Osteocyte (in vitro differentiated cells): ENCODE measurements around the gene FAT3. TPM values are rescaled to one million over a fixed set of nuclear protein-coding genes. Genes with fewer than 3 reads are reported as not detected.

Experiments
- DNase-seq: peaks from one replicate; pipeline ENCODE4 v3.0.0; 2021; ENCODE audit warnings: mixed read lengths; ENCODE audit not compliant: unreplicated experiment; ENCODE audit errors: extremely low spot score
- H3K27ac Mint-ChIP-seq: one replicate; pipeline ENCODE4 v1.8.0; 2021; ENCODE audit warnings: mild to moderate bottlenecking, mixed read lengths; ENCODE audit not compliant: unreplicated experiment
- H3K27me3 Mint-ChIP-seq: one replicate; pipeline ENCODE4 v1.8.0; 2021; ENCODE audit warnings: mixed read lengths; ENCODE audit not compliant: unreplicated experiment
- H3K36me3 Mint-ChIP-seq: one replicate; pipeline ENCODE4 v1.8.0; 2021; ENCODE audit warnings: mixed read lengths; ENCODE audit not compliant: unreplicated experiment
- H3K4me1 Mint-ChIP-seq: one replicate; pipeline ENCODE4 v1.8.0; 2021; ENCODE audit warnings: mixed read lengths; ENCODE audit not compliant: unreplicated experiment
- H3K4me3 Mint-ChIP-seq: one replicate; pipeline ENCODE4 v1.8.0; 2021; ENCODE audit warnings: mild to moderate bottlenecking, moderate library complexity, mixed read lengths; ENCODE audit not compliant: unreplicated experiment
- H3K9me3 Mint-ChIP-seq: one replicate; pipeline ENCODE4 v1.8.0; 2021; ENCODE audit warnings: mixed read lengths; ENCODE audit not compliant: unreplicated experiment
- total RNA-seq: library from RNA; stranded (reverse); gene quantifications from 2 replicates; pipeline ENCODE4 v1.2.1, GENCODE V29; 2021
- TF ChIP-seq, protein P1 (sequence below): fragments of 200-600 bp; sonication (generic); IDR thresholded peaks from 2 replicates; pipeline ENCODE4 v1.5.0; 2021; ENCODE audit warnings: antibody characterized with exemption, mild to moderate bottlenecking, moderate library complexity

The FAT3 gene
- total RNA-seq, 1 donor from 2014 or later: 12.3 TPM

DNA sequence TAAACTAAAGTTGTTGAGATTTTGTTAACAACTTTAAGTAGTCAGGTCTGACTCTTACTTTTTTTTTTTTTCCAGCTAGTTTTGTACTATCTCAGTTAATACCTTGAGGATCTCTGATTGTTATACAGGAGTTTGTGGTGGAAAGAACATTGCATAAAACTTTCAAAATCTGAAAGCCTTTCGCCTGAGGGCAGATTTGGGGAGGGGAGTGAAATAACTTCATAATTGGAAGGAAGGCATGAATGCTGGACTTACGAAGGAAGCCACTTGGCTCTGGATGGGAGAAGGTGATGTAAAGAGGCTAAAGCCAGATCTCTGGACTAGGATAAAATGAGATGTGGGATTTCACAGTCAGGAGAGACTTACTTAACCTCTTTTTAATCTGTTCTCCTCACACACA is 18.2 kb upstream of the FAT3 start:
- no peak overlapping the region for H3K27ac Mint-ChIP-seq
- H3K4me3 Mint-ChIP-seq: no peak overlapping the region
- no peaks in the 10 kb centered on the region for H3K36me3 Mint-ChIP-seq
- H3K4me1 Mint-ChIP-seq: no peaks in the 10 kb centered on the region
- H3K27me3 Mint-ChIP-seq: peaks cover 8% of the 10 kb centered on the region
- H3K9me3 Mint-ChIP-seq: no peaks in the 10 kb centered on the region
- TF ChIP-seq, protein P1, sequence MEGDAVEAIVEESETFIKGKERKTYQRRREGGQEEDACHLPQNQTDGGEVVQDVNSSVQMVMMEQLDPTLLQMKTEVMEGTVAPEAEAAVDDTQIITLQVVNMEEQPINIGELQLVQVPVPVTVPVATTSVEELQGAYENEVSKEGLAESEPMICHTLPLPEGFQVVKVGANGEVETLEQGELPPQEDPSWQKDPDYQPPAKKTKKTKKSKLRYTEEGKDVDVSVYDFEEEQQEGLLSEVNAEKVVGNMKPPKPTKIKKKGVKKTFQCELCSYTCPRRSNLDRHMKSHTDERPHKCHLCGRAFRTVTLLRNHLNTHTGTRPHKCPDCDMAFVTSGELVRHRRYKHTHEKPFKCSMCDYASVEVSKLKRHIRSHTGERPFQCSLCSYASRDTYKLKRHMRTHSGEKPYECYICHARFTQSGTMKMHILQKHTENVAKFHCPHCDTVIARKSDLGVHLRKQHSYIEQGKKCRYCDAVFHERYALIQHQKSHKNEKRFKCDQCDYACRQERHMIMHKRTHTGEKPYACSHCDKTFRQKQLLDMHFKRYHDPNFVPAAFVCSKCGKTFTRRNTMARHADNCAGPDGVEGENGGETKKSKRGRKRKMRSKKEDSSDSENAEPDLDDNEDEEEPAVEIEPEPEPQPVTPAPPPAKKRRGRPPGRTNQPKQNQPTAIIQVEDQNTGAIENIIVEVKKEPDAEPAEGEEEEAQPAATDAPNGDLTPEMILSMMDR: no peak
- DNase-seq: no peak

DNA sequence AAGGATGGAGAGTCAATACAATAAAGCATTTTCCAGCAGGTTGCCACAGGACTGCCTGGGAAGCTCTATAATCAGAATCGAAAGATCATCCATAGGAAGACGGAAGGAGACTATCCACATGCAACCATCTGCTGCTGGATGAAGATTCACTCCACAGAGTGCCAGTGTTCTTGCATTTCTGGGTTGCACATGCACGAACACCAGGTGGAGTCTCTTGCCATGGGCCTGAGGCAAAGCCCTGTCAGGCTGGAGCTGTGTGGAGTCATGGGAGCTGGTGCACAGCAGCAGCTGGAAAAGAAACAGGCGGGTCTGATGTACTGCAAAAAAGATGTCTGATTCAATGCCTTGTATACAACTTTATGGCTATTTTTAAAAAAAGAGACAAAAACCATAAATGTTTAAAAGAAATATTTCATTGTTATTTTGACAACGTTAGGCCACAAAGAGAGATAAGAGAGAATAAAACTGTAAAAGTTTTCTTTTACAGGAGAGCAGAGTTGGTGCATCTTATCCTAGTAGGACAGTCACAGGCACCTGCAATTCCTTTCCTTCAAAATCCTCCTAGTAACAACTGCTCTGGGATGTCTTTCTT is 12.9 kb upstream of the FAT3 start:
- Mint-ChIP-seq H3K27me3 (peaks cover 16% of the 10 kb centered on the region), H3K9me3 (no peaks in the 10 kb centered on the region), H3K27ac (no peak overlapping the region), H3K36me3 (no peaks in the 10 kb centered on the region), H3K4me3 (no peak overlapping the region), H3K4me1 (peaks cover 5% of the 10 kb centered on the region)
- no peak for DNase-seq
- TF ChIP-seq, protein P1: peak; percentile 66

DNA sequence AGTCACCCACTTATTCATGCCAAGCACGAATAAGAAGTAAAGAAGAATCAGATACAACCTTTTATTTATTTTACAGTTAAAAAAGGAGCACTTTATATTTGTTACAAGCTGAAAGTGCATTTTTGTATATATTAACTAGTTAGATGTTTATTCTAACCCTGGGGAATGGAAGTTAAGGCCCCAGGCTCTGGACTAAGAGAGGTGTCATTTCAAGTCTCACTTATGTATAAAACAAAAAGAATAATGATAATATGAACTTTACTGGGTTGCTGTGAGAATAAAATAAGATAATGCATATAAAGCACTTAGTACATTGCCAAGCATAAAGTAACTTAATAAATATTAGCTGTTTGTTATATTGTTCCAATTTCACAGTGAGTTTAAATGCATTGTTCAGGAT is 12.1 kb upstream of the FAT3 start:
- DNase-seq: no peak
- Mint-ChIP-seq H3K4me1 (peaks cover 5% of the 10 kb centered on the region), H3K9me3 (no peaks in the 10 kb centered on the region), H3K27ac (no peak overlapping the region), H3K27me3 (peaks cover 16% of the 10 kb centered on the region), H3K36me3 (no peaks in the 10 kb centered on the region), H3K4me3 (no peak overlapping the region)
- TF ChIP-seq, protein P1: no peak

DNA sequence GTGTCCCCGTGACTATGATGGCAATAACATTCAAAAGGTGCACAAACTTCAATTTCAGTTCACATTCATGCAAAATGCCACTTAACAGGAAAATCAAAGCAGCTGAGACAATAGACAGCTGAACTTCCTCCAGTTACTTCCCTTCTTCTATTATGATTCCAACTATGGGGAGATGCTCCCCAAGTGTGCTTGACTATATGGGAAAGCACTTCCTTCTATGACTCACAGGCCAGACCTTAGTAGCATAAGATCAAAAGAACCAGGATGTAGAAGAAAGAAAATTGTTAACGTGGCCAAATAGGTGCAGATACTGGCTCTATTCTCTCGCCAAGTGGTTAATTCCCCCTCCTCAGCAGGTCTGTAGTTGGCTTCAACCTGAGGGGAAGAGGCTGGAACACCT is 7.8 kb upstream of the FAT3 start:
- no peak for DNase-seq
- Mint-ChIP-seq H3K4me1 (peaks cover 3% of the 10 kb centered on the region), H3K4me3 (no peak overlapping the region), H3K9me3 (peaks cover 8% of the 10 kb centered on the region), H3K27ac (no peak overlapping the region), H3K27me3 (peaks cover 25% of the 10 kb centered on the region), H3K36me3 (no peaks in the 10 kb centered on the region)
- TF ChIP-seq, protein P1: no peak

DNA sequence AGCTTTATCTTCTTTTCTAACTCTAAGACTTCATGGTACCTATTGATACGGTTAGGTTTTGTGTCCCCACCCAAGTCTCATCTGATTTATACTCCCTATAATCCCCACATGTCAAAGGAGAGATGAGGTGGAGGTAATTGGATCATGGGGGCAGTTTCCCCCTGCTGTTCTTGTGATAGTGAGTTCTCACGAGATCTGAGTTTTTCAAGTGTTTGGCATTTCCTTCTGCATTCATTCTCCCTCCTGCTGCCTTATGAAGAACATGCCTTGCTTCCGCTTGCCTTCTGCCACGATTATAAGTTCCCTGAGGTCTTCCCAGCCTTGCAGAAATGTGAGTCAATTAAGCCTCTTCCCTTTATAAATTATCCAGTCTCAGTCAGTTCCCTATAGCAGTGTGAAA is 5.1 kb upstream of the FAT3 start:
- Mint-ChIP-seq H3K4me3 (no peak overlapping the region), H3K27ac (no peak overlapping the region), H3K27me3 (peaks cover 23% of the 10 kb centered on the region), H3K9me3 (peaks cover 8% of the 10 kb centered on the region), H3K4me1 (peaks cover 10% of the 10 kb centered on the region), H3K36me3 (no peaks in the 10 kb centered on the region)
- TF ChIP-seq, protein P1: no peak
- DNase-seq: no peak
